Neuron (in vitro differentiated cells): ENCODE data around the gene ZNF14.
"Not testable (repeated sequence)": the region's sequence is repeated elsewhere in the genome, so short reads cannot be mapped to it uniquely, and the experiment has no call there.

Experiments
- H2AFZ ChIP-seq: one replicate; pipeline ENCODE4 v1.6.1; 2013; ENCODE audit warnings: low read depth, mild to moderate bottlenecking, inconsistent platforms, low read length, moderate library complexity
- H3K27me3 ChIP-seq: one replicate; pipeline ENCODE4 v1.6.1; 2013; ENCODE audit warnings: low read length; ENCODE audit not compliant: insufficient read depth
- H3K36me3 ChIP-seq: one replicate; pipeline ENCODE4 v1.6.1; 2013; ENCODE audit warnings: low read length; ENCODE audit not compliant: insufficient read depth
- H3K4me1 ChIP-seq: one replicate; pipeline ENCODE4 v1.6.1; 2013; ENCODE audit warnings: low read length; ENCODE audit not compliant: insufficient read depth
- H3K4me3 ChIP-seq: 2 replicates; pipeline ENCODE4 v1.5.1; 2013; ENCODE audit warnings: mild to moderate bottlenecking, low read length, moderate library complexity
- H3K9me3 ChIP-seq: one replicate; pipeline ENCODE4 v1.6.1; 2013; ENCODE audit warnings: low read length

The ZNF14 gene

GRCh38 chr19:19732579-19733501 is at the start of gene ZNF14:
ZNF14 (minus strand) TSS chr19:19733112; CDS start chr19:19732958, 154 bp downstream.
- Histone ChIP-seq H3K36me3 (peaks cover 18% of the 10 kb centered on the region), H3K4me3 (peak within 1 kb of the TSS; percentile 86), H3K4me1 (peaks cover 5% of the 10 kb centered on the region), H2AFZ (peak within 1 kb of the TSS; percentile 39), H3K27me3 (no peaks in the 10 kb centered on the region), H3K9me3 (peaks cover 29% of the 10 kb centered on the region)

- not testable (repeated sequence) for H3K36me3 ChIP-seq, H3K4me1 ChIP-seq, H2AFZ ChIP-seq, H3K27me3 ChIP-seq, H3K4me3 ChIP-seq
- peaks cover 22% of the 10 kb centered on the region for H3K9me3 ChIP-seq
These were observed 48.9 kb upstream of the ZNF14 start for GRCh38 chr19:19781791-19782190.

- H3K27me3 ChIP-seq, result no peaks in the 10 kb centered on the region
- H3K9me3 ChIP-seq, result peaks cover 7% of the 10 kb centered on the region
- H2AFZ ChIP-seq, result no peak overlapping the region
- no peaks in the 10 kb centered on the region for H3K36me3 ChIP-seq
- H3K4me1 ChIP-seq, result peaks cover 14% of the 10 kb centered on the region
- H3K4me3 ChIP-seq, result no peak overlapping the region
These were observed 45.8 kb upstream of the ZNF14 start for GRCh38 chr19:19778666-19779065.

GRCh38 chr19:19777692-19778091 is 44.8 kb upstream of the ZNF14 start:
- peak overlapping the region; percentile 68 for H3K4me3 ChIP-seq
- H3K9me3 ChIP-seq, result peaks cover 7% of the 10 kb centered on the region
- H3K27me3 ChIP-seq, result no peaks in the 10 kb centered on the region
- H2AFZ ChIP-seq, result no peak overlapping the region
- H3K4me1 ChIP-seq, result peaks cover 14% of the 10 kb centered on the region
- H3K36me3 ChIP-seq, result no peaks in the 10 kb centered on the region

GRCh38 chr19:19776206-19777008 is 43.5 kb upstream of the ZNF14 start:
- Histone ChIP-seq H3K9me3 (peaks cover 7% of the 10 kb centered on the region), H3K27me3 (no peaks in the 10 kb centered on the region), H3K4me3 (peak overlapping the region; percentile 73), H3K4me1 (peaks cover 14% of the 10 kb centered on the region), H3K36me3 (no peaks in the 10 kb centered on the region), H2AFZ (peak overlapping the region; percentile 69)

GRCh38 chr19:19775891-19776205 is 42.9 kb upstream of the ZNF14 start:
- H3K27me3 ChIP-seq, result no peaks in the 10 kb centered on the region
- H3K4me3 ChIP-seq, result peak overlapping the region; percentile 73
- peaks cover 7% of the 10 kb centered on the region for H3K9me3 ChIP-seq
- peak overlapping the region; percentile 42 for H2AFZ ChIP-seq
- H3K4me1 ChIP-seq, result peaks cover 14% of the 10 kb centered on the region
- H3K36me3 ChIP-seq, result no peaks in the 10 kb centered on the region

- H2AFZ ChIP-seq, result no peak overlapping the region
These were observed 41.6 kb upstream of the ZNF14 start for GRCh38 chr19:19774354-19775033.

GRCh38 chr19:19771963-19772362 is 39.1 kb upstream of the ZNF14 start:
- H3K9me3 ChIP-seq, H3K4me3 ChIP-seq, H3K36me3 ChIP-seq, H3K4me1 ChIP-seq, H3K27me3 ChIP-seq, H2AFZ ChIP-seq: not testable (repeated sequence)

More at GRCh38 chr19:19774354-19775033, 41.6 kb upstream of the ZNF14 start:
- Histone ChIP-seq H3K9me3 (peaks cover 8% of the 10 kb centered on the region), H3K27me3 (no peaks in the 10 kb centered on the region), H3K4me1 (peaks cover 14% of the 10 kb centered on the region), H3K4me3 (no peak overlapping the region), H3K36me3 (no peaks in the 10 kb centered on the region)

GRCh38 chr19:19769971-19770370 is 37.1 kb upstream of the ZNF14 start:
- not testable (repeated sequence) for H3K4me1 ChIP-seq, H3K27me3 ChIP-seq, H3K4me3 ChIP-seq, H3K9me3 ChIP-seq, H3K36me3 ChIP-seq, H2AFZ ChIP-seq

GRCh38 chr19:19758164-19758563 is 25.3 kb upstream of the ZNF14 start:
- Histone ChIP-seq H3K4me1 (no peaks in the 10 kb centered on the region), H2AFZ (no peak overlapping the region), H3K36me3 (no peaks in the 10 kb centered on the region), H3K9me3 (peaks cover 7% of the 10 kb centered on the region), H3K27me3 (no peaks in the 10 kb centered on the region), H3K4me3 (no peak overlapping the region)

GRCh38 chr19:19752760-19753403 is 20.0 kb upstream of the ZNF14 start:
- no peaks in the 10 kb centered on the region for H3K4me1 ChIP-seq
- H3K36me3 ChIP-seq, result no peaks in the 10 kb centered on the region
- no peaks in the 10 kb centered on the region for H3K27me3 ChIP-seq
- H3K9me3 ChIP-seq, result peaks cover 19% of the 10 kb centered on the region
- no peak overlapping the region for H3K4me3 ChIP-seq
- H2AFZ ChIP-seq, result no peak overlapping the region

GRCh38 chr19:19751846-19752245 is 18.9 kb upstream of the ZNF14 start:
- Histone ChIP-seq H3K4me1 (no peaks in the 10 kb centered on the region), H3K9me3 (peaks cover 22% of the 10 kb centered on the region), H3K4me3 (no peak overlapping the region), H3K27me3 (no peaks in the 10 kb centered on the region), H2AFZ (no peak overlapping the region), H3K36me3 (no peaks in the 10 kb centered on the region)
